Measurements from ENCODE around the gene ADPRS. TPM values are rescaled to one million over a fixed set of nuclear protein-coding genes. Genes with fewer than 3 reads are reported as not detected.

ADPRS gene
- total and polyA plus RNA-seq, 9 of the 15 experiments (the other 6 are each of a cell fraction or from before 2014, with no cell fraction given), result 5.9 to 40.0 (median 27.4) TPM

- no peak for TF ChIP-seq STAT6 (CRISPR knock-in tag; IDR thresholded peaks at IDR 0.05)
- peak; percentile 38; the same call in 1 of the 2 replicates for TF ChIP-seq KLF13 (tag; IDR thresholded peaks at IDR 0.05; ENCODE audit: borderline replicate concordance, low read depth)
- no peak for TF ChIP-seq ZNF398 (CRISPR knock-in tag; IDR thresholded peaks at IDR 0.05)
- no peak for TF ChIP-seq NR1H2 (CRISPR knock-in tag; IDR thresholded peaks at IDR 0.05)
- no peak for TF ChIP-seq CEBPG (CRISPR knock-in tag; IDR thresholded peaks at IDR 0.05)
- TF ChIP-seq CEBPG (tag; conservative IDR thresholded peaks at IDR 0.05 in 1 of 2, IDR thresholded peaks at IDR 0.05 in 1 of 2), result no peak
- TF ChIP-seq FOXK2 (conservative IDR thresholded peaks at IDR 0.05 in 1 of 2, IDR thresholded peaks at IDR 0.05 in 1 of 2; ENCODE audit: low read depth in 2 of 2), result no peak
- TF ChIP-seq TRIM25 (IDR thresholded peaks at IDR 0.05; ENCODE audit: borderline replicate concordance), result no peak
- TF ChIP-seq TEAD2 (tag; IDR thresholded peaks at IDR 0.05), result no peak
- TF ChIP-seq CHD2 (IDR thresholded peaks at IDR 0.05; ENCODE audit: low read depth, low read length), result no peak
- TF ChIP-seq ZNF57 (CRISPR knock-in tag; IDR thresholded peaks at IDR 0.05), result no peak
- TF ChIP-seq EZH2 (IDR thresholded peaks at IDR 0.05; ENCODE audit: borderline replicate concordance, low read depth, low read length), result no peak
- no peak for TF ChIP-seq GTF2E2 (tag; IDR thresholded peaks at IDR 0.05)
- TF ChIP-seq MTA1 (IDR thresholded peaks at IDR 0.05; ENCODE audit: borderline replicate concordance), result 0 out of 2 replicates have a peak, but pooled peaks have one; percentile 52
- TF ChIP-seq ETS2 (tag; IDR thresholded peaks at IDR 0.05; ENCODE audit: borderline replicate concordance, poor library complexity, severe bottlenecking), result no peak
- no peak for TF ChIP-seq BRF2 (IDR thresholded peaks at IDR 0.05; ENCODE audit: borderline replicate concordance, insufficient read depth, insufficient read length)
- no peak for TF ChIP-seq RFX1 (IDR thresholded peaks at IDR 0.05)
- no peak for TF ChIP-seq RBM39 (optimal IDR thresholded peaks at IDR 0.05; ENCODE audit: low read depth, low read length)
- TF ChIP-seq NCOA6 (IDR thresholded peaks at IDR 0.05), result no peak
- peak in 1 of 2 experiments; percentile 44; a peak in 3 of 4 replicates for TF ChIP-seq RCOR1 (IDR thresholded peaks at IDR 0.05; ENCODE audit: borderline replicate concordance in 1 of 2, low read depth in 2 of 2, low read length in 2 of 2)
Observed at GRCh38 chr1:36099681-36100341, 11.1 kb downstream of the ADPRS start (continued).
